Omental fat pad (tissue), 4 donors: ENCODE results near the gene KLHL41. TPM values are rescaled to one million over a fixed set of nuclear protein-coding genes. Genes with fewer than 3 reads are reported as not detected.
"Not testable (repeated sequence)": the region's sequence is repeated elsewhere in the genome, so short reads cannot be mapped to it uniquely, and the experiment has no call there.

Experiments used
- ATAC-seq: fragments of 150-250 bp; one replicate; pipeline ENCODE4 v1.9.1; 2016; ENCODE audit warnings: mild to moderate bottlenecking, moderate library complexity; ENCODE audit not compliant: low FRiP score
- DNase-seq: peaks from one replicate; pipeline ENCODE4 v3.0.0-alpha.2; 2019; ENCODE audit warnings: low spot score
- CTCF ChIP-seq, 3 donors: fragments of 450-650 bp; IDR thresholded peaks; one replicate each; pipeline ENCODE4 v1.5.1; 2016 to 2017; ENCODE audit warnings: antibody characterized with exemption in 3 of 3, mild to moderate bottlenecking in 3 of 3, moderate library complexity in 2 of 3
- total RNA-seq, 4 donors: library from RNA; depleted of rRNA; stranded (reverse); fragments of >200 nt; gene quantifications; one replicate each; pipeline ENCODE4 v1.1.0, GENCODE V29; 2016

Gene KLHL41
- total RNA-seq, 4 donors from 2014 or later: 0.19 to 1.4 (median 0.72) TPM; not detected in 1

- TF ChIP-seq CTCF (IDR thresholded peaks at IDR 0.05): no peak
- DNase-seq: no peak
- ATAC-seq: no peak
These were observed 62.1 kb downstream of the KLHL41 start for GRCh38 chr2:169571571-169571970.

GRCh38 chr2:169572189-169572588, 62.7 kb downstream of the KLHL41 start:
- ATAC-seq: no peak
- no peak for TF ChIP-seq CTCF (IDR thresholded peaks at IDR 0.05)

GRCh38 chr2:169572821-169573159, 63.3 kb downstream of the KLHL41 start:
- DNase-seq: no peak
- TF ChIP-seq CTCF (IDR thresholded peaks at IDR 0.05): no peak
- ATAC-seq: no peak

More at GRCh38 chr2:169572189-169572588, 62.7 kb downstream of the KLHL41 start:
- no peak for DNase-seq

GRCh38 chr2:169573160-169573973, 63.9 kb downstream of the KLHL41 start, which contains the start of gene FASTKD1:
FASTKD1 (minus strand) TSS chr2:169573865; CDS start chr2:169572029, 1,836 bp downstream.
- ATAC-seq (peak; percentile 98), DNase-seq (peak; percentile 49)
- TF ChIP-seq CTCF (IDR thresholded peaks at IDR 0.05): no peak

DNA sequence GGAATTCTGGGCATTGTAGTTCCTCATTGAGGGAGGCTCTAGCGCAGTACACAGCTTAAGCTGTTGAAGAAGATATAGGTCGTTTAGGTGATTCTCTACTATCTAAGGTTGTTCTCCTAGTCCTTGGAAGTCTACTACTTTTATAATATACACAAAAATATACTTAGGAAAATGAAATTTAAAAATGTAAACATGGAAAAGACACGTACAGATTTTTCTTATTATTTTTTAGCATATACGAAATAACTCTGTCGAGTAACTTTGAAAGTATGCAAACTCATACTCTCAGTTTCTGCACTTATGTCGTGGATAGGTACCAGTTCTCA, 64.4 kb downstream of the KLHL41 start:
- no peak for DNase-seq
- no peak for TF ChIP-seq CTCF (IDR thresholded peaks at IDR 0.05)
- ATAC-seq: no peak

- DNase-seq, ATAC-seq: not testable (repeated sequence)
These were observed 65.0 kb downstream of the KLHL41 start for GRCh38 chr2:169574539-169574938.

DNA sequence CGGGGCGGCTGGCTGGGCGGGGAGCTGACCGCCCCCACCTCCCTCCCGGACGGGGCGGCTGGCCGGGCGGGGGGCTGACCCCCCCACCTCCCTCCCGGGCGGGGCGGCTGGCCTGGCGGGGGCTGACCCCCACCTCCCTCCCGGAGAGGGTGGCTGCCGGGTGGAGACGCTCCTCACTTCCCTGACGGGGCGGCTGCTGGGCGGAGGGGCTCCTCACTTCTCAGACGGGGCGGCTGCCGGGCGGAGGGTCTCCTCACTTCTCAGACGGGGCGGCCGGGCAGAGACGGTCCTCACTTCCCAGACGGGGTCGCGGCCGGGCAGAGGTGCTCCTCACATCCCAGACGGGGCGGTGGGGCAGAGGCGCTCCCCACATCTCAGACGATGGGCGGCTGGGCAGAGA, 65.8 kb downstream of the KLHL41 start:
- DNase-seq, ATAC-seq: not testable (repeated sequence)

Other genes with a start within 250 kb of the KLHL41 start
- gene LRP2, start 147.2 kb upstream of the KLHL41 start, total RNA-seq: 10 to 100 TPM in 3 of 4 donors, not detected in 1; 12.2 to 58.3 (median 14.1) TPM
- 10 to 100 TPM in 1 of 4 donors, 1 to 10 TPM in 3; 4.3 to 11.3 (median 6.0) TPM for gene BBS5, start 30.2 kb upstream of the KLHL41 start, total RNA-seq
- gene FASTKD1, start 64.2 kb downstream of the KLHL41 start, total RNA-seq: 10 to 100 TPM; 11.7 to 23.1 (median 16.9) TPM
- gene PPIG, start 74.6 kb downstream of the KLHL41 start, total RNA-seq: 10 to 100 TPM; 30.2 to 32.5 (median 30.7) TPM
- gene CFAP210, start 184.7 kb downstream of the KLHL41 start, total RNA-seq: under 1 TPM in 2 of 4 donors, not detected in 2; 0.24 to 0.46 TPM
- gene PHOSPHO2, start 184.8 kb downstream of the KLHL41 start, total RNA-seq: 10 to 100 TPM in 3 of 4 donors, 1 to 10 TPM in 1; 2.0 to 27.7 (median 12.5) TPM
- 10 to 100 TPM in 1 of 4 donors, 1 to 10 TPM in 3; 6.4 to 13.1 (median 8.2) TPM for gene KLHL23, start 224.1 kb downstream of the KLHL41 start, total RNA-seq